Brain pericyte (primary cell): ENCODE results near the gene GHDC.
"Not testable (repeated sequence)": the region's sequence is repeated elsewhere in the genome, so short reads cannot be mapped to it uniquely, and the experiment has no call there.

Experiments used
- DNase-seq: peaks from one replicate; pipeline ENCODE4 v3.0.0-alpha.2; 2012; ENCODE audit warnings: low read depth, low spot score

GHDC gene

GRCh38 chr17:42193969-42194899 lies at the start of gene GHDC:
TSS of gene GHDC (minus strand) at chr17:42194494. CDS start at chr17:42193581, 913 bp downstream.
- no peak for DNase-seq

GRCh38 chr17:42243493-42243982 lies 49.2 kb upstream of the GHDC start:
- DNase-seq, result no peak

GRCh38 chr17:42241871-42242270 lies 47.6 kb upstream of the GHDC start:
- DNase-seq, result no peak

GRCh38 chr17:42240863-42241262 lies 46.6 kb upstream of the GHDC start:
- not testable (repeated sequence) for DNase-seq

GRCh38 chr17:42240201-42240600 lies 45.9 kb upstream of the GHDC start:
- no peak for DNase-seq

- not testable (repeated sequence) for DNase-seq
Measured at GRCh38 chr17:42239576-42239975, 45.3 kb upstream of the GHDC start.

- no peak for DNase-seq
Measured at GRCh38 chr17:42236760-42237159, 42.5 kb upstream of the GHDC start.

- DNase-seq, result no peak
Measured at GRCh38 chr17:42233994-42234393, 39.7 kb upstream of the GHDC start.

GRCh38 chr17:42233156-42233555 lies 38.9 kb upstream of the GHDC start:
- no peak for DNase-seq

- DNase-seq, result no peak
Measured at GRCh38 chr17:42230225-42230624, 35.9 kb upstream of the GHDC start.

- DNase-seq, result no peak
Measured at GRCh38 chr17:42227849-42228700, 33.8 kb upstream of the GHDC start.

GRCh38 chr17:42225646-42226045 lies 31.4 kb upstream of the GHDC start:
- no peak for DNase-seq

GRCh38 chr17:42224651-42225050 lies 30.4 kb upstream of the GHDC start:
- DNase-seq, result no peak

- DNase-seq, result no peak
Measured at GRCh38 chr17:42221886-42222745, 27.8 kb upstream of the GHDC start.

- not testable (repeated sequence) for DNase-seq
Measured at GRCh38 chr17:42219280-42219679, 25.0 kb upstream of the GHDC start.

GRCh38 chr17:42214156-42214555 lies 19.9 kb upstream of the GHDC start:
- DNase-seq, result no peak

GRCh38 chr17:42212382-42212781 lies 18.1 kb upstream of the GHDC start:
- no peak for DNase-seq

GRCh38 chr17:42211921-42212341 lies 17.6 kb upstream of the GHDC start:
- not testable (repeated sequence) for DNase-seq

- no peak for DNase-seq
Measured at GRCh38 chr17:42210046-42210445, 15.8 kb upstream of the GHDC start.

- DNase-seq, result not testable (repeated sequence)
Measured at GRCh38 chr17:42206153-42206612, 11.9 kb upstream of the GHDC start.

GRCh38 chr17:42203354-42203753 lies 9.1 kb upstream of the GHDC start:
- DNase-seq, result no peak
